Upper lobe of left lung (tissue), 6 donors: ENCODE data around the gene TTC39C. TPM values are rescaled to one million over a fixed set of nuclear protein-coding genes. Genes with fewer than 3 reads are reported as not detected.
A peak's percentile ranks its signal among the peaks of the same experiment; 100 is the strongest.

Experiments used
- ATAC-seq, 2 donors: fragments of 200-7000 bp; cut with Tn5 transposase; one replicate each; pipeline ENCODE4 v1.9.1; 2022; ENCODE audit warnings: mild to moderate bottlenecking in 2 of 2, moderate library complexity in 2 of 2; ENCODE audit not compliant: low FRiP score in 2 of 2
- DNase-seq, 2 donors: peaks; one replicate each; pipeline ENCODE4 v3.0.0-alpha.2; 2019 to 2020
- H3K27ac ChIP-seq, 4 donors: fragments of 200-600 bp; sonication (generic); one replicate each; pipeline ENCODE4 v1.5.1; 2016 to 2019
- H3K27me3 ChIP-seq, 4 donors: fragments of 200-600 bp; sonication (generic); one replicate each; pipeline ENCODE4 v1.5.1; 2017 to 2019
- H3K36me3 ChIP-seq, 4 donors: fragments of 200-600 bp; sonication (generic); one replicate each; pipeline ENCODE4 v1.5.1; 2016 to 2019
- H3K4me1 ChIP-seq, 4 donors: fragments of 200-600 bp; sonication (generic); one replicate each; pipeline ENCODE4 v1.5.1; 2018 to 2019
- H3K4me3 ChIP-seq, 4 donors: fragments of 200-600 bp; sonication (generic); one replicate each; pipeline ENCODE4 v1.5.1; 2017 to 2019; ENCODE audit warnings: mild to moderate bottlenecking in 2 of 4, moderate library complexity in 1 of 4
- H3K9me3 ChIP-seq, 4 donors: fragments of 200-600 bp; sonication (generic); one replicate each; pipeline ENCODE4 v1.5.1; 2018 to 2019
- CTCF ChIP-seq, 6 experiments: fragments of 450-650 bp in 4 of 6; fragments of 200-600 bp in 2 of 6; sonication (generic) in 2 of 6; IDR thresholded peaks; one replicate each; pipeline ENCODE4 v1.5.1; 2016 to 2019; ENCODE audit warnings: antibody characterized with exemption in 6 of 6
- EP300 ChIP-seq, 4 donors: sonication (generic); formaldehyde crosslinking; IDR thresholded peaks; one replicate each; pipeline ENCODE4 v1.5.1; 2017; ENCODE audit warnings: antibody characterized with exemption in 4 of 4, control low read depth in 2 of 4
- POLR2A ChIP-seq, 4 donors: fragments of 450-650 bp; IDR thresholded peaks; one replicate each; pipeline ENCODE4 v1.5.1; 2016 to 2017; ENCODE audit warnings: antibody characterized with exemption in 4 of 4, mild to moderate bottlenecking in 2 of 4
- POLR2AphosphoS5 ChIP-seq, 2 donors: sonication (generic); formaldehyde crosslinking; IDR thresholded peaks; one replicate each; pipeline ENCODE4 v1.5.1; 2017; ENCODE audit warnings: antibody characterized with exemption in 2 of 2
- WGBS, 2 donors: methylation state at CpG; one replicate each; pipeline ENCODE4 v1.1.5; 2017 to 2018; 5-methylcytosine and 5-hydroxymethylcytosine counted together
- total RNA-seq, 6 donors: library from RNA; depleted of rRNA in 4 of 6; stranded (reverse); fragments of >200 nt in 4 of 6; gene quantifications; one replicate each; pipeline versions ENCODE4 v1.1.0 to v1.2.1, GENCODE V29; 2016 to 2021
- donor health status: DM: no; HTN: no; CAD: no; lungs with moderate emphysema.
- donor health status: DM: no; HTN: yes; CAD: no; lungs with severe emphysema.

The TTC39C gene
- 10 to 100 TPM; 12.8 to 31.5 (median 19.5) TPM for total RNA-seq

DNA sequence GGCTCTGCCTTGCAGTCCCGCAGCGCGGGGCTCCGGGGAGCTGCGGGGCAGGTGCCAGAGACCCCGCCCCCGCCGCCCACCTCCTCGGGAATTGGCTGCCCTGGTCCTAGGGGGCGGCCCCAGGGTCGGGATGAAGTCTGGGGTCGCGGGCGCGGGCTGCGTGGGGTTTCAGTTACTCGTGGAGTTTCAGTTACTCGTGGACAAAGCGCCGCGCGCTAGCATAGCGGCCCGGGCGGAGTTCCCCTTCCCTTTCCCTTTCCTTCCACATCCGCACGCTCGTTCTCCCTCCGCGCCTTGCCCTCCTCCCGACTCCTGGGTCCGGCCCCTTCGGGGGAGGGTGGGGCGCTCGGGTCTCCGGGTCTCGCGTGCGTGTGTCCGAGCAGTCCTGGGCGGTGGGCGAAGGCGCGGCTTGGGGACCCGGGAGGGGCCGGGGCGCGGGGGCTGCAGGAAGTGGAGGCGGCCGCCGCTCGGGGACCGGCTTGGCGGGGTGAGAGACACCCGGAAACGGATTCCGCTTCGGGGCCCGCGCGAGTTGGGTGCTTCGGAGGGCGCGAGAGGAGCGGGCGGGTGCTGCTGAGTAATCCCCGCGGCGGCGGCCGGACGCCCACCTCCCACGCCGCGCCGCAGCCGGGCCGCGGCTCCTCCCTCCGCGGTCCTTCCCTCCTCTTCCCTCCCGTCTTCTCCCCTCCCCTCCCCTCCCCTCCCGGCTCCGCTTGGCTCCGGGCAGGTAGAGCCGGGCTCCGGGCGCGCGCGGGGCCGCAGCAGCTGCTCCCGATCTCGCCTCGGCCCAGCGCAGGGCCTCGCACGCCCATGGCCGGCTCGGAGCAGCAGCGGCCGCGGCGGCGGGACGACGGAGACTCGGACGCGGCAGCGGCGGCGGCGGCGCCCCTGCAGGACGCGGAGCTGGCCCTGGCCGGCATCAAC is at the start of gene TTC39C:
Gene TTC39C (plus strand): TSS at position 693 of the 924 bp plus-strand sequence. CDS start 118 bp downstream, at position 811.
- Histone ChIP-seq H3K27me3 (no peaks in the 10 kb centered on the region), H3K9me3 (no peaks in the 10 kb centered on the region), H3K27ac (peak within 1 kb of the TSS; percentile 84 to 92 (median 88)), H3K4me3 (peak within 1 kb of the TSS; percentile 79 to 94 (median 84)), H3K4me1 (peaks cover 13 to 52% (median 22%) of the 10 kb centered on the region in 4 donors), H3K36me3 (no peaks in the 10 kb centered on the region)
- TF ChIP-seq CTCF (IDR thresholded peaks at IDR 0.05) (no peak), POLR2AphosphoS5 (IDR thresholded peaks at IDR 0.05) (peak in 1 of 2 donors; percentile 44), EP300 (IDR thresholded peaks at IDR 0.05) (no peak), POLR2A (IDR thresholded peaks at IDR 0.05) (peak in 3 of 4 donors; percentile 13 to 57 (median 30))
- DNase-seq (peak; percentile 70 to 94), ATAC-seq (peak; percentile 69 to 93)
- 0% methylated on average over 5 to 82 of the region's 118 CpGs for WGBS, 2 donors

GRCh38 chr18:23966909-23967308 is 47.6 kb upstream of the TTC39C start:
- no peak overlapping the region for H3K27ac ChIP-seq
- 75 to 86% methylated on average over 8 of the region's 8 CpGs for WGBS, 2 donors
- no peak for ATAC-seq
- TF ChIP-seq POLR2A (IDR thresholded peaks at IDR 0.05) (no peak), CTCF (IDR thresholded peaks at IDR 0.05) (no peak), POLR2AphosphoS5 (IDR thresholded peaks at IDR 0.05) (no peak), EP300 (IDR thresholded peaks at IDR 0.05) (no peak)
- no peaks in the 10 kb centered on the region for H3K27me3 ChIP-seq
- H3K36me3 ChIP-seq = no peaks in the 10 kb centered on the region
- DNase-seq = no peak
- H3K4me3 ChIP-seq = no peak overlapping the region
- peaks cover 0 to 12% (median 1%) of the 10 kb centered on the region in 4 donors for H3K4me1 ChIP-seq
- H3K9me3 ChIP-seq = no peaks in the 10 kb centered on the region

DNA sequence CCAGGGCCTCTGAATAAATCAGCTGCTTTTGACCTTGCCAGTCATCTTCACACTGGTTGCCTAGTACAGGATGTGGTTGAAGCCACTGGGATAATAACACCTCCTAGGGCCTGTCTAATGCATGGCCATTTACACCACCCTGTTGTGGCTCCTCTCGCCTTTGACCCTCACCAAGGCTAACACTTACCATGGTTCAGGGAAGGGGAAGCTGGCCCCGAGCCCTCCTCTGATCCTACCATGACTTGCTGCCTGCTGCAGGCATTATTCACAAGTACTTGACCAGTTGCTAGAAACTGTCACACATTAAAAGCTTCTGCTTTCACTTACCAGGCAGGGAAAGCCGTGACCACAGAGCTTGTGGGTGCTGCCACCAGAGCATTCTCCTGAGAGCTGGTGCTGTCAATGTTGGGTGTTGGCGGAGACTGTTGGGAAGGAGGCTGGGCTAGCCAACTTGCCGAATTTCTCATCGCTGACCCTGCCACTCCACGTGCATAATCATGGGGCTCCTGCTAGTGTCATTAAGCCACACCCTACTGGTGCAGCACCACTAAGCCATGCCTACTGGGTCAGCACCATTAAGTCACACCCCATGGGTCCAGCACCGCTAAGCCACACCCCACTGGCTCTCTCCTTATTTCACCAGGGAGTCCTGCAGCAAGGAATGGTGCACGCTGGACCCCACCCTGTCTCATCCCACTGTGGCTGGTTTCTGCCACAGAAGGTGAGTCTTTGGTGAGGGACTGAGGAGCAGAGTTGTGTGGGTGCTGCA is 47.0 kb upstream of the TTC39C start:
- Histone ChIP-seq H3K36me3 (no peaks in the 10 kb centered on the region), H3K27ac (no peak overlapping the region), H3K4me1 (peaks cover 0 to 12% (median 1%) of the 10 kb centered on the region in 4 donors), H3K27me3 (no peaks in the 10 kb centered on the region), H3K4me3 (no peak overlapping the region), H3K9me3 (no peaks in the 10 kb centered on the region)
- DNase-seq = peak in 1 of 2 donors; percentile 29
- 79 to 87% methylated on average over 6 to 9 of the region's 9 CpGs for WGBS, 2 donors
- TF ChIP-seq EP300 (IDR thresholded peaks at IDR 0.05) = no peak
- TF ChIP-seq POLR2AphosphoS5 (IDR thresholded peaks at IDR 0.05) = no peak
- TF ChIP-seq POLR2A (IDR thresholded peaks at IDR 0.05) = no peak
- TF ChIP-seq CTCF (IDR thresholded peaks at IDR 0.05) = no peak
- ATAC-seq = peak in 1 of 2 donors; percentile 49

GRCh38 chr18:23968638-23969604 is 45.6 kb upstream of the TTC39C start:
- no peak for DNase-seq
- ATAC-seq = no peak
- Histone ChIP-seq H3K27ac (no peak overlapping the region), H3K4me1 (peaks cover 0 to 9% (median 1%) of the 10 kb centered on the region in 4 donors), H3K9me3 (no peaks in the 10 kb centered on the region), H3K27me3 (no peaks in the 10 kb centered on the region), H3K36me3 (no peaks in the 10 kb centered on the region), H3K4me3 (no peak overlapping the region)
- TF ChIP-seq EP300 (IDR thresholded peaks at IDR 0.05) (no peak), POLR2AphosphoS5 (IDR thresholded peaks at IDR 0.05) (no peak)
- 98 to 99% methylated on average over 3 to 4 of the region's 4 CpGs for WGBS, 2 donors
